Natural killer cell (primary cell): ENCODE measurements around the gene ACRBP. TPM values are rescaled to one million over a fixed set of nuclear protein-coding genes. Genes with fewer than 3 reads are reported as not detected.

Experiments used
- ATAC-seq, 3 donors: fragments of 150-1000 bp in 2 of 3; fragments of 200-7000 bp in 1 of 3; cut with Tn5 transposase; 1 replicate in 1 of 3; 2 replicates in 2 of 3; pipeline ENCODE4 v1.10.0; 2021; ENCODE audit warnings: mild to moderate bottlenecking in 2 of 3, moderate library complexity in 2 of 3
- DNase-seq, 2 donors: peaks; one replicate each; pipeline versions ENCODE4 v3.0.0 to v3.0.0-alpha.2; 2013 to 2021; ENCODE audit warnings: mixed read lengths in 1 of 2
- H3K27ac ChIP-seq: one replicate; pipeline ENCODE4 v1.5.1; 2013; ENCODE audit warnings: mild to moderate bottlenecking, low read length
- H3K27me3 ChIP-seq: one replicate; pipeline ENCODE4 v1.6.1; 2013; ENCODE audit warnings: low read length; ENCODE audit not compliant: control insufficient read depth, insufficient read depth
- H3K36me3 ChIP-seq: one replicate; pipeline ENCODE4 v1.6.1; 2013; ENCODE audit warnings: low read length; ENCODE audit not compliant: control insufficient read depth, insufficient read depth
- H3K4me1 ChIP-seq: one replicate; pipeline ENCODE4 v1.6.1; 2013; ENCODE audit warnings: low read length; ENCODE audit not compliant: control insufficient read depth, insufficient read depth
- H3K4me3 ChIP-seq: one replicate; pipeline ENCODE4 v1.5.1; 2013; ENCODE audit warnings: low read length
- H3K9me3 ChIP-seq: one replicate; pipeline ENCODE4 v1.6.1; 2013; ENCODE audit warnings: low read length; ENCODE audit not compliant: control insufficient read depth, insufficient read depth
- H3K27ac Mint-ChIP-seq, 2 donors: one replicate each; pipeline ENCODE4 v1.8.0; 2022; ENCODE audit warnings: mild to moderate bottlenecking in 2 of 2, mixed read lengths in 2 of 2, moderate library complexity in 1 of 2
- H3K27me3 Mint-ChIP-seq, 2 donors: one replicate each; pipeline ENCODE4 v1.8.0; 2022; ENCODE audit warnings: low read depth in 2 of 2, mixed read lengths in 2 of 2
- H3K36me3 Mint-ChIP-seq: one replicate; pipeline ENCODE4 v1.8.0; 2022; ENCODE audit warnings: mixed read lengths
- H3K4me1 Mint-ChIP-seq, 2 donors: one replicate each; pipeline ENCODE4 v1.8.0; 2022; ENCODE audit warnings: mixed read lengths in 2 of 2
- H3K4me3 Mint-ChIP-seq: one replicate; pipeline ENCODE4 v1.8.0; 2022; ENCODE audit warnings: mild to moderate bottlenecking, moderate library complexity, mixed read lengths
- H3K9me3 Mint-ChIP-seq, 2 donors: one replicate each; pipeline ENCODE4 v1.8.0; 2022; ENCODE audit warnings: mixed read lengths in 2 of 2
- WGBS: methylation state at CpG from one replicate; pipeline ENCODE4 v1.1.7; 2013; ENCODE audit warnings: missing lambda C conversion rate; ENCODE audit not compliant: insufficient coverage; 5-methylcytosine and 5-hydroxymethylcytosine counted together
- intact Hi-C: fragments of 100-400 bp; cut with micrococcal nuclease; formaldehyde crosslinking; loops from one replicate; pipeline ENCODE4 v1.14.2; 2022
- total RNA-seq, 4 donors: library from RNA; stranded (reverse); fragments of 120-200 nt in 1 of 4; gene quantifications; one replicate each; pipeline versions ENCODE4 v1.2.3 to v1.2.4, GENCODE V29; 2013 to 2022
- TF ChIP-seq, protein P1 (sequence below): fragments of 200-600 bp; IDR thresholded peaks from one replicate; pipeline ENCODE4 v1.8.0; 2022; ENCODE audit warnings: antibody characterized with exemption

Gene ACRBP
- total RNA-seq, 3 donors from 2014 or later (not counting 1 experiment from before 2014, with no cell fraction given) = 2.1 to 12.2 (median 4.7) TPM

DNA sequence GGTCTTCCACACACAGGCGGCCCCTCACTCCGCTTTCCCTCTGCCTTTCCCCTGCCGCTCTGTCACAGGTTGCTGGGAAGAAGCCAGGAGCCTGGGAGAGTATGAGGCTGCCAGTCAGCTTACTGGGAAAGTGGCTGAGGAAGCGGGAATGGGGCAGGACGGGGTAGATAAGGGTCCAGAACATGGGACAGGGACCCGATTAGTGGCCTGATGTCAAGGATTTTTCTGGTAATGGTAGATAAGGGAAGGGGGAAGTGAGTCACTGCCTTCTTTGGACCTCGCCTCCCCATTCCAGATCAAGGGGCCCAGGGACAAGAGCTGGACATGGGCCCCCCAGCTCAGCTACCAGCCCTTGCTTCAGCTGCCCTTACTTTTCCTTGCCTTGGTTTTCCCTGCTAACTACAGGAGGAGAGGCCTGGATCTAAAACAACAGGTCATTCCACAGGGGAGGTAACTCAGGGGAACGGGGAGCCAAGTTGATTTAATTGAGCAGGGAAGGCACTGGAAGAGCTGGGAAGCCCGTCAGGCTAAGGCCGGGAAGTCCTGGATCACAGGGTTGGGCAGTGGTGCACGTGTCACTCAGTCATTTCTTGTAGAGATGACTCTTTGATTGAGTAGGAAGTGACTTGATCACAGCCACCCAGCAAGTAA lies 8.0 kb downstream of the ACRBP start:
- ATAC-seq (no peak), DNase-seq (no peak)
- no peaks in the 10 kb centered on the region for H3K36me3 ChIP-seq
- peaks cover 56% of the 10 kb centered on the region for H3K4me1 ChIP-seq
- no peaks in the 10 kb centered on the region for H3K36me3 Mint-ChIP-seq
- 84% methylated on average over 11 of the region's 11 CpGs for WGBS
- no peaks in the 10 kb centered on the region for H3K27me3 ChIP-seq
- H3K9me3 ChIP-seq = no peaks in the 10 kb centered on the region
- no peak overlapping the region for H3K27ac ChIP-seq
- TF ChIP-seq, protein P1, sequence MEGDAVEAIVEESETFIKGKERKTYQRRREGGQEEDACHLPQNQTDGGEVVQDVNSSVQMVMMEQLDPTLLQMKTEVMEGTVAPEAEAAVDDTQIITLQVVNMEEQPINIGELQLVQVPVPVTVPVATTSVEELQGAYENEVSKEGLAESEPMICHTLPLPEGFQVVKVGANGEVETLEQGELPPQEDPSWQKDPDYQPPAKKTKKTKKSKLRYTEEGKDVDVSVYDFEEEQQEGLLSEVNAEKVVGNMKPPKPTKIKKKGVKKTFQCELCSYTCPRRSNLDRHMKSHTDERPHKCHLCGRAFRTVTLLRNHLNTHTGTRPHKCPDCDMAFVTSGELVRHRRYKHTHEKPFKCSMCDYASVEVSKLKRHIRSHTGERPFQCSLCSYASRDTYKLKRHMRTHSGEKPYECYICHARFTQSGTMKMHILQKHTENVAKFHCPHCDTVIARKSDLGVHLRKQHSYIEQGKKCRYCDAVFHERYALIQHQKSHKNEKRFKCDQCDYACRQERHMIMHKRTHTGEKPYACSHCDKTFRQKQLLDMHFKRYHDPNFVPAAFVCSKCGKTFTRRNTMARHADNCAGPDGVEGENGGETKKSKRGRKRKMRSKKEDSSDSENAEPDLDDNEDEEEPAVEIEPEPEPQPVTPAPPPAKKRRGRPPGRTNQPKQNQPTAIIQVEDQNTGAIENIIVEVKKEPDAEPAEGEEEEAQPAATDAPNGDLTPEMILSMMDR = no peak
- no peak overlapping the region for H3K4me3 Mint-ChIP-seq
- intact Hi-C loops = no loop called here
- H3K4me1 Mint-ChIP-seq = peaks cover 21 to 22% of the 10 kb centered on the region in 2 donors
- H3K9me3 Mint-ChIP-seq = no peaks in the 10 kb centered on the region
- peak overlapping the region in 1 of 2 donors; percentile 36 for H3K27ac Mint-ChIP-seq
- no peaks in the 10 kb centered on the region for H3K27me3 Mint-ChIP-seq
- H3K4me3 ChIP-seq = no peak overlapping the region

DNA sequence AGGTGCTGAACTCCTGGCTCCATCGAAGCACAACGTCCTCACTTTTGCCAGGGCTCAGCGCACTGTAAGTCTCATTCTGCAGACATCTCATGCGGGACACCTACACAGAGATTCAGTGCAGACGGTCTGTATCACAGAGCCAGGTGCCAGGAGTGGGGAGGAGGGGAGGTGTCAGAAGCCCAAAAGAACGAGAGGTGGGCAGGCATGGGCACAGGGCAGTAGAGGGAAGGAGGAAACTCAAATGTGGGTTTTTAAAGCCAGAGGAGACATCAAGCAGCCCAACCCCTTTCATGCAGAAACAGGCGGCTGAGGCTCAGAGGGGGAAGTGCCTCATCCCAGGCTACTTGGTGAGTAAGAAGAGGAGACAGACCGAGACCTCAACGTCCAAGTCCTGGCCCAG lies 8.9 kb downstream of the ACRBP start:
- DNase-seq = no peak
- no peak overlapping the region for H3K27ac Mint-ChIP-seq
- Histone ChIP-seq H3K4me1 (peaks cover 61% of the 10 kb centered on the region), H3K36me3 (no peaks in the 10 kb centered on the region), H3K27me3 (no peaks in the 10 kb centered on the region), H3K9me3 (no peaks in the 10 kb centered on the region), H3K27ac (no peak overlapping the region), H3K4me3 (no peak overlapping the region)
- WGBS = 63% methylated on average over 9 of the region's 9 CpGs
- ATAC-seq = no peak
- H3K9me3 Mint-ChIP-seq = no peaks in the 10 kb centered on the region
- intact Hi-C loops = no loop called here
- TF ChIP-seq, protein P1 = no peak
- no peaks in the 10 kb centered on the region for H3K27me3 Mint-ChIP-seq
- H3K36me3 Mint-ChIP-seq = no peaks in the 10 kb centered on the region
- no peak overlapping the region for H3K4me3 Mint-ChIP-seq
- peaks cover 27 to 28% of the 10 kb centered on the region in 2 donors for H3K4me1 Mint-ChIP-seq

DNA sequence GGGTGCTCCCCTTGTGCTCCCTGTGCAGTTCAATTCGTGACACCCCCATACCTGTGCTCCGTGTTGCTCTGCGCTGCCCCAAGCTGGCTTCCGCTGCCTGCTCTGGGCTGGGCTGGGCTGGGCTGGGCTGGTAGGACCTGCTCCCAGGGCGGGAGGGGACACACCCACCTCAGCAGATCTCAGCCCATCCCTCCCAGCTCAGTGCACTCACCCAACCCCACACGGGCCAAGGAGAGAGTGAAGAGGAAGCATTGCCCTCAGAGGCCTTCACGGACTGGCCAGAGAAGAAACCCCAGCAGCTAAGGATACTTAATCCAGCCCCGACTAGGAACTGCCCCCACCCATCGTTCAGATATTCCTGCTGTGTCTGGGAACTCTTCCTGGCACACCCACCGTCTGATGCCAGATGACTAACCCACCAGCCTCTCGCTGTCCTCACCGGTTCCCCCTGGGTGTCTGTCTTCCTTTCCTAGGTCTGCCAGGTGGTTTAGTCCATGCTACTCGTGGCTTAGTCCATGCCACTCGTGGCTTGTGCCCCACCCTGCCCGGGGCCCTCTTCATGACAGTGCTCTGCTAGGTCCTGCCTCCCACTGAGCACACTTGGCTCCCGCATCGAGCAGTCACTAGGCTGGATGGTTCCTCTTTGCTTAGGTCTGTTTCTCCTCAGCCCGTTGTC lies 11.2 kb downstream of the ACRBP start, which contains the start of gene LPAR5:
Gene LPAR5 (minus strand): TSS at position 104 of the 676 bp plus-strand sequence. CDS start 14,711 bp downstream, outside the sequence.
- peak within 1 kb of the TSS; percentile 86 for H3K4me3 Mint-ChIP-seq
- WGBS = 20% methylated on average over 18 of the region's 18 CpGs
- Histone ChIP-seq H3K27me3 (no peaks in the 10 kb centered on the region), H3K27ac (peak within 1 kb of the TSS; percentile 87), H3K4me3 (peak within 1 kb of the TSS; percentile 44), H3K4me1 (peaks cover 78% of the 10 kb centered on the region), H3K36me3 (no peaks in the 10 kb centered on the region), H3K9me3 (no peaks in the 10 kb centered on the region)
- DNase-seq = peak; percentile 31 to 49
- H3K27me3 Mint-ChIP-seq = no peaks in the 10 kb centered on the region
- TF ChIP-seq, protein P1 = no peak
- H3K9me3 Mint-ChIP-seq = no peaks in the 10 kb centered on the region
- H3K27ac Mint-ChIP-seq = peak within 1 kb of the TSS; percentile 91 to 93
- peaks cover 49 to 51% of the 10 kb centered on the region in 2 donors for H3K4me1 Mint-ChIP-seq
- peak; percentile 43 to 54 (median 50) for ATAC-seq
- intact Hi-C loops = loop anchor here (2.0 kb wide), 1 partner anchor 27 kb away; the partner anchor contains the start of gene ING4
- no peaks in the 10 kb centered on the region for H3K36me3 Mint-ChIP-seq
